GM06990 (cell line): ENCODE results near the gene SLC17A3.

ENCODE experiments used
- DNase-seq: peaks from one replicate; pipeline ENCODE4 v3.0.0-alpha.2; 2011; ENCODE audit not compliant: insufficient read length; ENCODE audit errors: extremely low read depth
- H3K27me3 ChIP-seq: replicated peaks from 2 replicates; pipeline ENCODE4 v1.6.0; 2011; ENCODE audit warnings: low read length; ENCODE audit not compliant: control insufficient read depth, insufficient read depth
- H3K36me3 ChIP-seq: 2 replicates; pipeline ENCODE4 v1.5.1; 2011; ENCODE audit warnings: low read length; ENCODE audit not compliant: control insufficient read depth, insufficient read depth
- H3K4me3 ChIP-seq: replicated peaks from 2 replicates; pipeline ENCODE4 v1.5.1; 2011; ENCODE audit warnings: low read depth, mild to moderate bottlenecking, control low read depth, low read length
- CTCF ChIP-seq: IDR thresholded peaks from 2 replicates; pipeline ENCODE4 v1.5.1; 2011; ENCODE audit warnings: low read length, control low read depth, mild to moderate bottlenecking, inconsistent platforms; ENCODE audit not compliant: insufficient read depth, poor library complexity, severe bottlenecking

Gene SLC17A3

GRCh38 chr6:25863360-25863759 is 10.7 kb downstream of the SLC17A3 start:
- Histone ChIP-seq H3K27me3 (no peaks in the 10 kb centered on the region), H3K4me3 (no peak overlapping the region), H3K36me3 (no peaks in the 10 kb centered on the region)
- DNase-seq = no peak
- no peak for TF ChIP-seq CTCF

GRCh38 chr6:25862199-25862598 is 11.8 kb downstream of the SLC17A3 start:
- Histone ChIP-seq H3K36me3 (no peaks in the 10 kb centered on the region), H3K27me3 (no peaks in the 10 kb centered on the region), H3K4me3 (no peak overlapping the region)
- TF ChIP-seq CTCF = no peak
- DNase-seq = no peak

- TF ChIP-seq CTCF = no peak
- DNase-seq = no peak
- Histone ChIP-seq H3K27me3 (no peaks in the 10 kb centered on the region), H3K4me3 (no peak overlapping the region), H3K36me3 (no peaks in the 10 kb centered on the region)
Observed at GRCh38 chr6:25852756-25853155, 21.3 kb downstream of the SLC17A3 start.

- no peak for TF ChIP-seq CTCF
- Histone ChIP-seq H3K27me3 (no peaks in the 10 kb centered on the region), H3K36me3 (no peaks in the 10 kb centered on the region), H3K4me3 (no peak overlapping the region)
- DNase-seq = no peak
Observed at GRCh38 chr6:25851961-25852360, 22.1 kb downstream of the SLC17A3 start.

- DNase-seq = no peak
- TF ChIP-seq CTCF = no peak
- Histone ChIP-seq H3K4me3 (no peak overlapping the region), H3K36me3 (no peaks in the 10 kb centered on the region), H3K27me3 (no peaks in the 10 kb centered on the region)
Observed at GRCh38 chr6:25844518-25844917, 29.5 kb downstream of the SLC17A3 start.

GRCh38 chr6:25842526-25842925 is 31.5 kb downstream of the SLC17A3 start:
- H3K4me3 ChIP-seq = no peak overlapping the region
- no peak for DNase-seq
- no peak for TF ChIP-seq CTCF
- no peaks in the 10 kb centered on the region for H3K36me3 ChIP-seq
- no peaks in the 10 kb centered on the region for H3K27me3 ChIP-seq
